ENCODE measurements around the gene TBC1D16.

The TBC1D16 gene

DNA sequence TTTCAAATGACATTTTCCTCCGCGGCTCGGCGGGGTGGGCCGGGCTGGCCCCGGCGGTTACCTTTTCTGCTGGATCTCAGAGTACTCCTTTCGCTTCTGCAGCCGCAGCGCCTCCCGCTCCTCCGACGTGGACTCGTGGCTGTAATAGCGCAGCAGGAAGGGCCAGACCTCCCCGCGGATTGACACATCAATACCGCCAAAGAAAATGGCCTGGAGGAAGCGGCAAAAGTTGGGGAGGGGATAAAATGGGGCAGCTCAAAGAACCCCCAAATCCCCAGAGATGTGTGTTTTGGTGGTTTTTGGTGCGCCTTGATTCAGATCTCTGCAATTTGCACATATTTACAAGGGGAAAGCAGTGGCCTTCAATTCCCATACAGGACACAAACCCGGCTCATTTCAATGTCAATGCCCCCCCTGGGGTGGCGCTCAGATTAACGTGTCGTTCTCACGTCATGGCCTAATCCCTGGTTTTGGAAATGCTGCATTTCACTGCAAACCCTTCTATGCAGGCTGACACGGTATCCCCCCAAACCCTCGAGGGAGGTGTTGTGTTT lies 85.9 kb downstream of the TBC1D16 start:
- H3K9me3 ChIP-seq (ENCODE audit: control insufficient read depth, insufficient read depth, low read length), result no peaks in the 10 kb centered on the region
- peak overlapping the region; percentile 21; the same call in 1 of the 2 replicates for H3K9ac ChIP-seq (ENCODE audit: low read depth, low read length)
- H3K36me3 ChIP-seq (ENCODE audit: insufficient read depth, low read length), result no peaks in the 10 kb centered on the region; the same call in 1 of the 2 replicates
- H3K4me1 ChIP-seq (ENCODE audit: insufficient read depth, low read length), result peaks cover 43% of the 10 kb centered on the region

DNA sequence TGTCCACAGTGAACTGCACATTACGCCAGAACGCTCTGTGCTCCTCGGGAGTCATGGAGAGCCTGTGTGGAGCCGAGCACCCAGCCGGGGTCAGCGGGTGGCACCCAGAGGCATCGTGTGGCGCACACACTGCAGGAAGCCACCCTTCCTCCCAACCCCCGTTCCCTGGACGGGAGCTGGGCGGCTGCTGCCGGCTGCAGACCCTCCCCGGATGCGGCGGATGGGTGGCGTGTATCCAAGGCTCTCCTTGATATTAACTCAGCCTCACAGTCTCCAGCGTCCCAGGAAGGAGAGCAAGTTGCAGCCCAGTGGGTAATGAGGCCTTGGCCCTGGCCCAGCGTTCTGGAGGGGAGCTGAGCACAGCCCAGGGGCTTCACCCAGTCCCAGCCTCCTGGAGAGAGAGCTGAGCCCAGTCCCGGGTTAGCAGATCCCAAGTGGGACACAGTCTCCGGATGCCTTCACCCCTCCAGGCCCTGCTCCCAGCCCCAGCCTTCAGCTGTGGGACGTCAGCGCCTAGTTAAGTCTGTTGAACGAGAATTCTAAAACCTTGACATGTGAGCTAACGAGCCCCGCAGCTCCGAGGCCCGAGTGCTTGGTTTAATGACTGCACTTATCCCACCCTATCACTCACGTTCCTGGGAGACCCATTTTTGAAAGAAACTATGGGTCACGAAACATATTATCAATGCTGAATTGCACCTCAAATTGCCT lies 86.6 kb downstream of the TBC1D16 start:
- Histone ChIP-seq H3K9ac (ENCODE audit: low read depth, low read length) (no peak overlapping the region), H3K9me3 (ENCODE audit: control insufficient read depth, insufficient read depth, low read length) (no peaks in the 10 kb centered on the region), H3K36me3 (ENCODE audit: insufficient read depth, low read length) (peaks cover 4% of the 10 kb centered on the region; the same call in 1 of the 2 replicates), H3K4me1 (ENCODE audit: insufficient read depth, low read length) (peaks cover 43% of the 10 kb centered on the region)

DNA sequence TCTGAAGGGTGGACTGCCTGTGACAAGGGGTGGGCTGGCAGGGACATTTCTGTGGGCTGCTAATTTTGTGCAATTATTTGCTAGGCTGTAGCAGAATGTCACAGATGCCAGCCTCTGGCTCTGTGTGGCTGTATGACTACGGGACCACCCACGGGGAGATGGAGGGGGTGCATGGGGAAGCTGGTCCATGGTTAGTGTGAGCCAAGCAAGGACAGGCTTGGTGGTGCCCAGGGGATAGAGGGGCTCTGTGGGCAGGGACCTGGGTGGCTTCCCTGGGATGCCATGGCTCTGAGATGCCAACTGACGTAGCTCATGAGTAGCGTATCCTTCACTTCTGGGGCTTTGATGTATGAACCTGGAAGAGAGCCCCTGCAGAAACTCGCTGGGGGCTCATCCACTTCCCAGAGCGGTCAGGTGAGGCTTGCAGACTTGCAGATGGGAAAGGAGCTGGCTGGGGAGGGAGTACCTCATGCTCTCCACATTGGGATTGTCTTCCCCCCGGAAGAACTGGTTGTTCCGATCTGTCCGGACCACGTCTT lies 87.2 kb downstream of the TBC1D16 start:
- Histone ChIP-seq H3K9me3 (ENCODE audit: control insufficient read depth, insufficient read depth, low read length) (no peaks in the 10 kb centered on the region), H3K9ac (ENCODE audit: low read depth, low read length) (no peak overlapping the region), H3K36me3 (ENCODE audit: insufficient read depth, low read length) (peaks cover 7% of the 10 kb centered on the region; the same call in 1 of the 2 replicates), H3K4me1 (ENCODE audit: insufficient read depth, low read length) (peaks cover 43% of the 10 kb centered on the region)

DNA sequence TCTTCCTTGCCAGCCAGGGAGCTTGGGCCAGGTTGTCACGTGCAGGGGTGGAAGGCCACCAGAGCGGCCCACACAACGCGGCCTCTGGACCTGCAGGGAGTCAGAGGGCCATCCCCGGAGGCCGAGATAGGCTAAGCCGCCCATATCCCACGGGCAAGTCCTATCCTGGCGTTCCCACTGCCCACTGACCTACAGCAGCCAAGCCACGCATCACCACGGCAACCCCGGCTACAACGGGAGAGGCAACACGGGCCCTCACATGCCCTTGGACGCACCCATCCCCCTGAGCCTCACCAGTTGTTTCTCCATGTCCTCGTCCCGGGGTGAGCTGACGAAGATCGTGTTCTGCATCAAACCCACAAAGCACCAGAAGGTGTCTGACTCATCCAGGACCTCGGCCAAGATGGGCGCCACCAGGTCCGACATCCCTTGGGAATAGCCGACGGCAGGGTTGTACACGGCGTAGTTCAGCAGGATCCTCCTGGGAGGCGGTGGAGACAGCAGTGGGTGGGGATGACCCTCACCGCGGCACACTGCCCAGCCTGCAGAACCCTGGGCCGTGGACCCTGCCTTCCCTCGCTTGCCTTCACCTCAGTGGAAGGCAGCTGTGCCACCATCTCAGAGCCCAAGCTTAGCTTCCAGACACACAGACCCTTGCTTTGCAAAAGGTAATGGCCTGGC lies 88.2 kb downstream of the TBC1D16 start:
- H3K36me3 ChIP-seq (ENCODE audit: insufficient read depth, low read length), result peaks cover 7% of the 10 kb centered on the region; the same call in 1 of the 2 replicates
- H3K9me3 ChIP-seq (ENCODE audit: control insufficient read depth, insufficient read depth, low read length), result no peaks in the 10 kb centered on the region
- H3K4me1 ChIP-seq (ENCODE audit: insufficient read depth, low read length), result peaks cover 33% of the 10 kb centered on the region; the same call in 1 of the 2 replicates
- H3K9ac ChIP-seq (ENCODE audit: low read depth, low read length), result no peak overlapping the region

DNA sequence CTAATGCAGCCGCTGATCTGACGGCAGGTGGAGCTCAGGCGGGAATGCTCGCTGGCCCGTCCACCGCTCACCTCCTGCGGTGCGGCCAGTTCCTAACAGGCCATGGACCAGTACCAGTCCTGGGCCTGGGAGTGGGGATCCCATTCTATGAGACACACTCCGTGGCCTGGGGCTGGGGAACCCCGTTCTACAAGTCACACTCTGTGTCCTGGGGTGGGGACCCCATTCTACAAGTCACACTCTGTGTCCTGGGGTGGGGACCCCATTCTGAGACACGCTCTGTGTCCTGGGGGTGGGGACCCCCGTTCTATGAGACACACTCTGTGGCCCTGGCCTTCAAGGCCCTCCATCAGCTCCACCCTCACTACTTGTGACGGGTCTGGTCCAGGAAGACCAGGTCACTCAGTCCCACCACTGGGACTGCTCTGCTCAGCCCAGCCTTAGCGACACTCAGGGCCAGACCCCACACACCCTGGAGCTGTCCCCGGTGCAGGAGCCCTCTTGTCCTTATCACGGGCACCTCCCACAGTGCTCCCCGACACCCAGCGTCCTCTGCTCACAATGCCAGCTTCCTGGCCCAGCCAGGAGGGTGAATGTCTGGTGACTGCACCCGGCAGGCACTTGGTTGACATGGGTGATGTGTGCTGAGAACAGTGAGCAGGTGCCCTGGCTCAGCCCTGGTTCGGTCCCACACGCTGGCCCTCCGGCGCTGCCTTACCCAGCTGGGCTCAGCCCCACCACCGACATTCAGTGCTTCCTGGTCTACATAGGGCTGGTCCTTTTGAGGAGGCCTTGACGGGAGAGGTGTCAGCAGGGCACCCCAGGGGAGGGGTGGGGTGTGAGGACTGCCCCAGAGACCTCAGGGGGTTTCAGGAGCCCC lies 89.1 kb downstream of the TBC1D16 start:
- H3K36me3 ChIP-seq (ENCODE audit: insufficient read depth, low read length), result peaks cover 7% of the 10 kb centered on the region; the same call in 1 of the 2 replicates
- no peaks in the 10 kb centered on the region for H3K9me3 ChIP-seq (ENCODE audit: control insufficient read depth, insufficient read depth, low read length)
- no peak overlapping the region for H3K9ac ChIP-seq (ENCODE audit: low read depth, low read length)
- peaks cover 24% of the 10 kb centered on the region; the same call in 1 of the 2 replicates for H3K4me1 ChIP-seq (ENCODE audit: insufficient read depth, low read length)

DNA sequence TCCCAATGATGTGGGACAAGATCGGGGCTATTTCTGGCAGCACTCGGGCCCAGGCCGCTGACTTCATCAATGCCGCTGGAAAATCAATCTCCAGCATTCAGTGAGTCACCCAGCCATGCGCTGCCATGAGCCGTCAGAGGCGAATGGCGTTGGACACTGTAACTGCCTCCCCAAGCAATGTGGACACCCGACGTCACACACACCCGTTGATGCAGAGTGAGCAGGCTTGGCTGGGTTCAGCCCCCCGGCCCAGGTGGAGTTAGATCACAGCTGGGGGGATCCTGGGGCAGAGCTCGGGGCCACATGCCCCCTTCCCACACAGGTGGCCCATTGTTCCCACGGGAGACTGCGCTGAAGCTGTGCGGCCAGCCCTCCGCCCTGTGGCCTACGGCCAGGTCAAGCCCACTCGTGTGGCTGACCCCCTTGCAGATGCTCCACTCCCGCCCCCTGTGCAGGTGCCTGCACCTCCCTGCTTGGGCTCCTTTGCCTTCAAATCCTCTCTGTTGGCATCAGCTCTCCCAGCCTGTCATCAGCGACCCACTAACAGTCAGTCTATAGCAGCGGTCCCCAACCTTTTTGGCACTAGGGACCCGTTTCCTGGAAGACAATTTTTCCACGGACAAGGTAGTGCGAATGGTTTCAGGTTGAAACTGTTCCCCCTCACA lies 89.9 kb downstream of the TBC1D16 start:
- Histone ChIP-seq H3K4me1 (ENCODE audit: insufficient read depth, low read length) (peaks cover 15% of the 10 kb centered on the region; the same call in 1 of the 2 replicates), H3K9me3 (ENCODE audit: control insufficient read depth, insufficient read depth, low read length) (no peaks in the 10 kb centered on the region), H3K9ac (ENCODE audit: low read depth, low read length) (no peak overlapping the region), H3K36me3 (ENCODE audit: insufficient read depth, low read length) (peaks cover 7% of the 10 kb centered on the region; the same call in 1 of the 2 replicates)

DNA sequence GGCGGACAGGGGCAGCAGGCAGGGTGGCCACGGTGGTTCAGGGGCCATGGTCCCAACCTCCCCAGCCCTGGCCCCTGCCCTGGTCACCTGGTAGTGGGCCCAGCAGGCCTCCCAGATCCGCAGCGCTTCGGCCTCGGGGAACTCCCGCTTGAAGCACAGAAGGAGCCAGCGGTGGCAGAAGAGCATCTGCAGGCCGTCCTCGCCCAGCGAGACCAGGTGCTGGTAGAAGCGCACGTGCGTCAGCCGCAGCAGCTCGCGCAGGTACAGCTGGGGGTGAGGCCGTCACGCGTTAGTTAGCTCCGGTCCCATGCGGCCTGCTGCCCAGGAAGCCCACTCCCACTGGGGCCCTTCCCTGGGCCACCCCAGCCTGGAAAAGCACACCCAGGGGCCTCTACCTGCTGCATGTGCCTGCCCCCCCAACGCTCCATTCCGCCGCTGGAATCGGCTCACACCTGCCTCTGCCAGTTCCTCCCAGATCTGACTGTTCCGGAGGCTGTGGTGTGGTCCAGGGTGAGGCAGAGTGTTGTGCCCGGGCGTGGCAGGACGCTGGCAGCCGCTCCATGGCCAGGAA lies 90.8 kb downstream of the TBC1D16 start:
- no peaks in the 10 kb centered on the region for H3K9me3 ChIP-seq (ENCODE audit: control insufficient read depth, insufficient read depth, low read length)
- no peak overlapping the region for H3K9ac ChIP-seq (ENCODE audit: low read depth, low read length)
- H3K36me3 ChIP-seq (ENCODE audit: insufficient read depth, low read length), result peaks cover 7% of the 10 kb centered on the region; the same call in 1 of the 2 replicates
- peaks cover 12% of the 10 kb centered on the region; the same call in 1 of the 2 replicates for H3K4me1 ChIP-seq (ENCODE audit: insufficient read depth, low read length)

DNA sequence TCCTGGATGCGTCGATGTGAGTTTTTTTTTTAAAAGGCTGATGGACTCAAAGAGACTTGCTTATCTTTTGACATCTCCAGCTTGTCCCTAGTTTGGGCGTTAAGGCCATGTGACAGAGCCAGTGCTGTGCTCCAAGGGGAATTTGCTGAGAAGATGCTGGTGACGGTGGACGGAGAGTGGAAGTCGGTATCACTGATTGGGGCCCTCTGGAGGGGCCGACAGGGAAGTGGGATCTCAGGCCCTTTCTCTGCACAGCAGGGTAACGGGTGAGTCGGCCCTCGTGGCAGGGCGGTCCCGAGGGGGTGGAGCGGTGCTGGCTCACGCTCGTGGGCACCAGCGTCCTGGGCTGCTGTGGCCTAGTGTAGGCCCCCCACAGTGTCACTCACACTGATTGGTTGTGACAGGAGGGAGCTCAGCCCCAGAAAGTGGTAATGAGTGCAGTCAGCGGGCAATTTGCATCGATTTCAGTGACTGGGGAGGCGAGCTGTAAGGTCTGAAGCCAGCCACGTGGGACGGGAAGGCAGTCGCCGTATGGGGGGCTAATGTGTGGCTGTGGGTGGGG lies 91.3 kb downstream of the TBC1D16 start:
- peaks cover 11% of the 10 kb centered on the region for H3K36me3 ChIP-seq (ENCODE audit: insufficient read depth, low read length)
- peaks cover 10% of the 10 kb centered on the region; the same call in 1 of the 2 replicates for H3K4me1 ChIP-seq (ENCODE audit: insufficient read depth, low read length)
- H3K9me3 ChIP-seq (ENCODE audit: control insufficient read depth, insufficient read depth, low read length), result no peaks in the 10 kb centered on the region
- H3K9ac ChIP-seq (ENCODE audit: low read depth, low read length), result no peak overlapping the region

DNA sequence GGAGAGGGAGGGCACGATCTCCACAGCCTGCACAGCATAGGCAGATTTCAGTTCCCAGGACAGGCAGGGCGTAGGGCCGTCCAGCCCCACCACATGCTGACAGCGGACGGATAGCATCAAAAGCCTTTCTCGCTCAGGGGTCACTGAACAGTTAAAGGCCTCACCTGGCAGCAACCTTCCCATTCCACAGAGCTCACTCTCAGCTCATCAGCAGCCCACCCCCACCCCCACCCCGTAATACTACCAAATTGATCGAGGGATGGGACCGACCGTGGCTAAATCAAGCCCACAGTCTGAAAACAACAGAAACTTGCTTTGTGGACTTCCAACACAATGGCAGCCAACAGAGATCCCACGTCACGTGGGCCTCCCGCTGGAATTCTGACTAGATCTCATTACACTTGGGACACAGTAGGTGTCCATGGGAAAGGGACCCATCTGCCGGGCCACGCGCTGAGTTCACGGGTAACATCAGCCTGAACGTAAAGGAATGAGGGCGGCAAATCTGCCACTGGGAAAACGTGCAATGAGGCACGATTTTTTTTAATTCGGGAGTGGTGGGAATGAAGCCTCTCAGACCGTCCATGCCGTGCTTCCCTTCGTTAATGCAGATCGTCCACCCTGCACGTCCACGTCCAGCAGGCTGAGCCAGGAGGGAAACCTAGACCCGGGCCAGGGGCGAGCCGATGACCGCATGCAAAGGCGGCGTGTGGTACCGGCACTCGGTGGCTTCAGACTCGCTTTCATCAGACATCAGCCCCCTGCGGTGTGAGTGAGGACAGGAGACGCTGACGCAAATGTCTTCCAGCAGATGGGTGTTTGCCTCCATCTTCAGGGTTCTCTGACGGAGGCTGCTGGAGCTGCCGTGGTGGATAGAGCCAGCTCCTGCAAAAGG lies 92.1 kb downstream of the TBC1D16 start:
- no peaks in the 10 kb centered on the region for H3K9me3 ChIP-seq (ENCODE audit: control insufficient read depth, insufficient read depth, low read length)
- H3K36me3 ChIP-seq (ENCODE audit: insufficient read depth, low read length), result peaks cover 11% of the 10 kb centered on the region; the same call in 1 of the 2 replicates
- no peak overlapping the region for H3K9ac ChIP-seq (ENCODE audit: low read depth, low read length)
- H3K4me1 ChIP-seq (ENCODE audit: insufficient read depth, low read length), result peaks cover 3% of the 10 kb centered on the region; the same call in 1 of the 2 replicates

DNA sequence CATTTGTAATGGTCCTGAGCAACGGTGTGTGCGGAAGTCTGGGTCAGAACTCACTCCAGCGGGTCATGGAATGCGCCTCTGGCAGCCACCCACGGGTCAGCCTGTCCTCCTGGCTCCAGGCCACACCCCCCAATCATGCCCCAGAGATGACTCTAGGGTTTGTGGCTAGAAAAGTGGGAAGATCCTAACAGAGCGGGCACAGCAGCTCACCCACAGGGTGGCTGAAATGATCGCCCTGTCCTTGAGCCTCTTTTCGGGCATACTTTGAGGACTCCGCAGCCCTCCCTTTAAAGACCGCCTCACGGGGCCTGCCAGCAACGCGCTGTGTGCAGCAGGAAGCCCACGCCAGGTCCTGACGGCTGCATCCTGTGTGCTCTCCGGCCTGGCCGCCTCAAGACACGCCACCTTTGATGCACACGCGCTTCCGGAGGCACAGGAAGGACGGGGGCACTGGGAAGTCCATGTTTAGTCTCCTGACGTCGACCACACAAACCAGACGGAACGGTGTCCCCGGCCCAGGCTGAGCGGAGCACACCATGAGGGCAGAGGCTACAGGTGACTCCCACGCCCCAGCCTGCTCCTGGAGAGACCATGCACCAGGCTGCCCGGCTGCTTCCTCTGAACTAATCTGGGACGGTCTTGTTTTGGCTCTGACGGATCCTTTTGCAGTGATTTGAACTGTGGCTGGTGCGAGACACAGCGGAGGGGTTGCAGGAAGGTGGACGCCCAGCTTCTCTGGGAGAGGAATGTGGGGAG lies 92.9 kb downstream of the TBC1D16 start:
- Histone ChIP-seq H3K36me3 (ENCODE audit: insufficient read depth, low read length) (peaks cover 11% of the 10 kb centered on the region; the same call in 1 of the 2 replicates), H3K9ac (ENCODE audit: low read depth, low read length) (no peak overlapping the region), H3K4me1 (ENCODE audit: insufficient read depth, low read length) (0 out of 2 replicates have a peak, but pooled peaks cover under 1% of the 10 kb centered on the region), H3K9me3 (ENCODE audit: control insufficient read depth, insufficient read depth, low read length) (no peaks in the 10 kb centered on the region)

DNA sequence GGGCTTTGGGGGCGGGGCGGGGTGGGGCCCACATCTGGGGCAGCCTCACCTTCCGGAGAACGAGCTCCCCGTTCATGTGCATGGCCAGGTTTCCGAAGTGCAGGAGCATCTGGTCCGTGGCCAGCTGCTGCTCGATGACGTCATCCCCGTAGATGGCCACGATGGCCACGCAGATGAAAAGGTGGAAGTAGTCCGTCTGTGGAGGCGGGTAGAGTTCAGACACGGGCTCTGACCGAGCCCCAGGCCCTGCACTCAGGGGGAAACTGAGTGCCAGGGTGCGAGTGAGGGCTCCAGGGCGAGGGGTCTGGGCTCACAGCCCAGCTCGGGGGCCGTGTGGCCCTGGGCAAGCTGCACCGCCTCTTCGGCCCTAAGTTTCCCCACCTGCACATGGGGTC lies 93.7 kb downstream of the TBC1D16 start:
- Histone ChIP-seq H3K36me3 (ENCODE audit: insufficient read depth, low read length) (peaks cover 11% of the 10 kb centered on the region; the same call in 1 of the 2 replicates), H3K9me3 (ENCODE audit: control insufficient read depth, insufficient read depth, low read length) (no peaks in the 10 kb centered on the region), H3K9ac (ENCODE audit: low read depth, low read length) (no peak overlapping the region), H3K4me1 (ENCODE audit: insufficient read depth, low read length) (peaks cover 7% of the 10 kb centered on the region; the same call in 1 of the 2 replicates)
